Tibial nerve (tissue), 4 donors: ENCODE data around the gene PDIA5.

Experiments used
- EP300 ChIP-seq, 2 donors: sonication (generic); formaldehyde crosslinking; IDR thresholded peaks; one replicate each; pipeline ENCODE4 v1.6.1; 2017; ENCODE audit warnings: antibody characterized with exemption in 2 of 2, mild to moderate bottlenecking in 1 of 2
- TF ChIP-seq, protein P1 (sequence below), 5 experiments: fragments of 200-600 bp in 3 of 5; fragments of 450-650 bp in 2 of 5; sonication (generic) in 3 of 5; IDR thresholded peaks; one replicate each; pipeline ENCODE4 v1.5.1; 2016 to 2019; ENCODE audit warnings: antibody characterized with exemption in 5 of 5, mild to moderate bottlenecking in 3 of 5, moderate library complexity in 2 of 5

DNA sequence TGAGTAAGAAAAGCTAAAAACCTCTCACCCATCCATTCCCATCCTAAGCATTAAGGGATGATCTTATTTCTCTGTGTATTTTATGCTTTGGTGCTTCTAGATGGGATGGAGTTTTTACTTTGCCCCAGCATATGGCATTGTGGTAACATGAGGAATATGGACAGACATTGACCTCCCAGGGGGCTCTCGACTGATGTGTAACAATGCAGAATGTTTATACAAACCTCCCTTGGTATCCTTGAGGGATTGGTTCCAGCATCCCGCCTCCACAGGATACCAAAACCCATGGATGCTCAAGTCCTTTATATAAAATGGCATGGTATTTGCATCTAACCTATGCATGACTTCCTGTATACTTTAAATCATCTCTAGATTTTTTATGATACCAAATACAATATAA, 21.6 kb downstream of the PDIA5 start:
- TF ChIP-seq, protein P1, sequence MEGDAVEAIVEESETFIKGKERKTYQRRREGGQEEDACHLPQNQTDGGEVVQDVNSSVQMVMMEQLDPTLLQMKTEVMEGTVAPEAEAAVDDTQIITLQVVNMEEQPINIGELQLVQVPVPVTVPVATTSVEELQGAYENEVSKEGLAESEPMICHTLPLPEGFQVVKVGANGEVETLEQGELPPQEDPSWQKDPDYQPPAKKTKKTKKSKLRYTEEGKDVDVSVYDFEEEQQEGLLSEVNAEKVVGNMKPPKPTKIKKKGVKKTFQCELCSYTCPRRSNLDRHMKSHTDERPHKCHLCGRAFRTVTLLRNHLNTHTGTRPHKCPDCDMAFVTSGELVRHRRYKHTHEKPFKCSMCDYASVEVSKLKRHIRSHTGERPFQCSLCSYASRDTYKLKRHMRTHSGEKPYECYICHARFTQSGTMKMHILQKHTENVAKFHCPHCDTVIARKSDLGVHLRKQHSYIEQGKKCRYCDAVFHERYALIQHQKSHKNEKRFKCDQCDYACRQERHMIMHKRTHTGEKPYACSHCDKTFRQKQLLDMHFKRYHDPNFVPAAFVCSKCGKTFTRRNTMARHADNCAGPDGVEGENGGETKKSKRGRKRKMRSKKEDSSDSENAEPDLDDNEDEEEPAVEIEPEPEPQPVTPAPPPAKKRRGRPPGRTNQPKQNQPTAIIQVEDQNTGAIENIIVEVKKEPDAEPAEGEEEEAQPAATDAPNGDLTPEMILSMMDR (IDR thresholded peaks at IDR 0.05), result no peak
- TF ChIP-seq EP300 (IDR thresholded peaks at IDR 0.05), result no peak
